ENCODE results near the gene ZCCHC7. TPM values are rescaled to one million over a fixed set of nuclear protein-coding genes. Genes with fewer than 3 reads are reported as not detected.
"Not testable (repeated sequence)": the region's sequence is repeated elsewhere in the genome, so short reads cannot be mapped to it uniquely, and the experiment has no call there.

The ZCCHC7 gene
- total and polyA plus RNA-seq, 7 experiments from 2014 or later, result 26.1 to 47.1 (median 40.3) TPM

DNA sequence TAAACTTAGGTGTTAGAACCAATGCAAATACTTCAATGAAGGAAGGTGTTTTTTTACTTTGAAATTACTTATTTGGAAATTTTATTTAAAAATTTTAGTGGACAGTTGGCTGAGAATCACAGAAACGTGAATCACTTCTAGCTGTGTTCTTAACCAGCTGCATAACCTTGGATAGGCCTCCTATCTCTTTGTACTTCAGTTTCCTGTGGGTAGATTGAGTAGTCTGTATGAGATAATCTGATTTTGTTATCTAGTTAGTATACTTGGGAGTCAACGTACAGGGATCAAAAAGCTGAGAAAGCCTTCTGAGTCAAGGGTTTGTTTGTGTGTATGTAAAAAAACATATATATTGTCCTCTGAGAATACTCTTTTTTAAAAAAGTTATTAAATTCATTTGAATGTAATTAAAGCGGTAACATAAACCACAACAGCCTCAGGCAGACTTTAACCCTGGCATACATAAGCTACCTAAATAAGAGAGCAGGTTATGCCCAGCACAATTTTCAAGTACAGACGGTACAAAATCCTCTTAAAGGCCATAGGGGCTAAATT lies 38.1 kb upstream of the ZCCHC7 start:
- DNase-seq (peak in 4 of 9 donors; percentile 4 to 17 (median 8)), ATAC-seq (no peak)
- H3K4me3 ChIP-seq (ENCODE audit: low read length), result no peak overlapping the region
- Mint-ChIP-seq H3K36me3 (peaks cover 5 to 39% (median 21%) of the 10 kb centered on the region in 5 donors), H3K4me3 (peak overlapping the region in 8 of 10 donors; percentile 3 to 97 (median 92)), H3K9me3 (peaks cover 0 to 5% (median 0%) of the 10 kb centered on the region in 11 donors), H3K27ac (peak overlapping the region in 6 of 9 donors; percentile 16 to 76 (median 52)), H3K27me3 (peaks cover 0 to 4% (median 0%) of the 10 kb centered on the region in 5 donors), H3K4me1 (peaks cover 42 to 77% (median 57%) of the 10 kb centered on the region in 7 donors)
- intact Hi-C loops (cut with micrococcal nuclease), result loop anchor here in 1 of 2 donors (5.0 to 10.0 kb wide), 2 partner anchors 215 to 383 kb away; partner anchors contain the start of gene ZBTB5
- no peaks in the 10 kb centered on the region for H3K9me3 ChIP-seq (ENCODE audit: control insufficient read depth in 2 of 3, low read length in 3 of 3)
- H3K4me1 ChIP-seq (ENCODE audit: control insufficient read depth in 2 of 2, insufficient read depth in 2 of 2, low read length in 2 of 2), result peaks cover 14 to 15% of the 10 kb centered on the region in 2 donors
- H3K27me3 ChIP-seq (ENCODE audit: control insufficient read depth in 2 of 2, insufficient read depth in 2 of 2, low read length in 2 of 2), result no peaks in the 10 kb centered on the region
- ChIA-PET CTCF (no interaction called here), POLR2A (interaction anchor here (6.1 kb wide), 1 partner anchor 37 kb away, joined by 68 read pairs; the partner anchor contains the start of gene ZCCHC7)
- H3K27ac ChIP-seq (ENCODE audit: low read depth, low read length), result no peak overlapping the region
- H3K36me3 ChIP-seq (ENCODE audit: control insufficient read depth in 2 of 3, insufficient read depth in 3 of 3, low read length in 3 of 3), result peaks cover 0 to 15% (median 0%) of the 10 kb centered on the region in 3 experiments

DNA sequence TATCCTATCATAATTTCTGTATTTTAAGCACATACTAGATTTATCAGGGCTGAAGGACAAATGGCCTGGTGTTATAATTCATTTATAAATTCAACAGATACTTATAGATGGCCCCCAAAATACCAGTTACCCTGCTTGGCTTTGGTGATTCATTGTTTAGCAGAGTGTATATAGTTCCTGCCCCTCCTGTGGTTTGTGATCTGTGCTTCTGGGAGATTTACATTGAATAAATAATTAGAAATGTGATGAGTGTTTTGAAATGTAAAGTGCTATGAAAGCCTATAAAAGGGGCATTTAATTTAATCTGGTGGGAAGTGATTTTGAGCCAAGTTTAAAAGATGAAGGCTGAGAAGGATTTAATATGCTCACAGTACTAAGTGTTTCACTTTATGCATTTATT lies 36.7 kb upstream of the ZCCHC7 start:
- no peaks in the 10 kb centered on the region for H3K27me3 ChIP-seq (ENCODE audit: control insufficient read depth in 2 of 2, insufficient read depth in 2 of 2, low read length in 2 of 2)
- POLR2A ChIA-PET, result interaction anchor here (6.1 kb wide), 1 partner anchor 36 kb away, joined by 68 read pairs; the partner anchor contains the start of gene ZCCHC7

GRCh38 chr9:37085233-37085632 lies 35.1 kb upstream of the ZCCHC7 start:
- Mint-ChIP-seq H3K27ac (peak overlapping the region in 4 of 9 donors; percentile 7 to 44 (median 31)), H3K4me1 (peaks cover 40 to 83% (median 70%) of the 10 kb centered on the region in 7 donors), H3K36me3 (peaks cover 11 to 54% (median 34%) of the 10 kb centered on the region in 5 donors), H3K9me3 (peaks cover 0 to 4% (median 0%) of the 10 kb centered on the region in 11 donors), H3K4me3 (peak overlapping the region in 2 of 10 donors; percentile 6 to 12), H3K27me3 (no peaks in the 10 kb centered on the region)
- Histone ChIP-seq H3K27ac (ENCODE audit: low read depth, low read length) (no peak overlapping the region), H3K27me3 (ENCODE audit: control insufficient read depth in 2 of 2, insufficient read depth in 2 of 2, low read length in 2 of 2) (no peaks in the 10 kb centered on the region), H3K36me3 (ENCODE audit: control insufficient read depth in 2 of 3, insufficient read depth in 3 of 3, low read length in 3 of 3) (peaks cover 0 to 19% (median 3%) of the 10 kb centered on the region in 3 experiments), H3K4me3 (ENCODE audit: low read length) (no peak overlapping the region), H3K4me1 (ENCODE audit: control insufficient read depth in 2 of 2, insufficient read depth in 2 of 2, low read length in 2 of 2) (peaks cover 14 to 15% of the 10 kb centered on the region in 2 donors), H3K9me3 (ENCODE audit: control insufficient read depth in 2 of 3, low read length in 3 of 3) (no peaks in the 10 kb centered on the region)
- ATAC-seq (no peak), DNase-seq (no peak)
- intact Hi-C loops (cut with micrococcal nuclease), result loop anchor here in 1 of 2 donors (10.0 kb wide), 1 partner anchor 380 kb away; the partner anchor contains the start of gene ZBTB5
- ChIA-PET CTCF (no interaction called here), POLR2A (interaction anchor here (0.7 kb wide), 1 partner anchor 34 kb away, joined by 3 read pairs; no protein-coding TSS in a partner anchor)

More for the DNA sequence above, 36.7 kb upstream of the ZCCHC7 start:
- no peak overlapping the region for H3K27ac Mint-ChIP-seq
- H3K4me3 Mint-ChIP-seq, result peak overlapping the region in 4 of 10 donors; percentile 12 to 42 (median 28)
- no peaks in the 10 kb centered on the region for H3K27me3 Mint-ChIP-seq
- H3K4me3 ChIP-seq (ENCODE audit: low read length), result no peak overlapping the region
- H3K9me3 Mint-ChIP-seq, result peaks cover 0 to 5% (median 0%) of the 10 kb centered on the region in 11 donors
- ATAC-seq (no peak), DNase-seq (no peak)
- intact Hi-C loops (cut with micrococcal nuclease), result loop anchor here in 1 of 2 donors (5.0 to 10.0 kb wide), 2 partner anchors 214 to 381 kb away; partner anchors contain the start of gene ZBTB5
- H3K36me3 Mint-ChIP-seq, result peaks cover 6 to 50% (median 29%) of the 10 kb centered on the region in 5 donors
- no peaks in the 10 kb centered on the region for H3K9me3 ChIP-seq (ENCODE audit: control insufficient read depth in 2 of 3, low read length in 3 of 3)
- CTCF ChIA-PET, result no interaction called here
- H3K4me1 Mint-ChIP-seq, result peaks cover 42 to 85% (median 62%) of the 10 kb centered on the region in 7 donors
- peaks cover 14 to 15% of the 10 kb centered on the region in 2 donors for H3K4me1 ChIP-seq (ENCODE audit: control insufficient read depth in 2 of 2, insufficient read depth in 2 of 2, low read length in 2 of 2)
- H3K27ac ChIP-seq (ENCODE audit: low read depth, low read length), result no peak overlapping the region
- peaks cover 0 to 24% (median 3%) of the 10 kb centered on the region in 3 experiments for H3K36me3 ChIP-seq (ENCODE audit: control insufficient read depth in 2 of 3, insufficient read depth in 3 of 3, low read length in 3 of 3)

- H3K4me1 ChIP-seq (ENCODE audit: control insufficient read depth in 2 of 2, insufficient read depth in 2 of 2, low read length in 2 of 2); H3K27me3 Mint-ChIP-seq; H3K27ac Mint-ChIP-seq; H3K9me3 Mint-ChIP-seq; CTCF ChIA-PET; ATAC-seq; H3K36me3 ChIP-seq (ENCODE audit: control insufficient read depth in 2 of 3, insufficient read depth in 3 of 3, low read length in 3 of 3); H3K27me3 ChIP-seq (ENCODE audit: control insufficient read depth in 2 of 2, insufficient read depth in 2 of 2, low read length in 2 of 2); intact Hi-C loops (cut with micrococcal nuclease); POLR2A ChIA-PET; H3K4me3 ChIP-seq (ENCODE audit: low read length); H3K27ac ChIP-seq (ENCODE audit: low read depth, low read length); H3K4me3 Mint-ChIP-seq; DNase-seq; H3K9me3 ChIP-seq (ENCODE audit: control insufficient read depth in 2 of 3, low read length in 3 of 3): not testable (repeated sequence)
- H3K36me3 Mint-ChIP-seq, result peaks cover 6 to 17% (median 12%) of the 10 kb centered on the region in 5 donors
- H3K4me1 Mint-ChIP-seq, result peaks cover 3 to 16% (median 10%) of the 10 kb centered on the region in 7 donors
Measured at GRCh38 chr9:37092714-37093295, 27.6 kb upstream of the ZCCHC7 start.

DNA sequence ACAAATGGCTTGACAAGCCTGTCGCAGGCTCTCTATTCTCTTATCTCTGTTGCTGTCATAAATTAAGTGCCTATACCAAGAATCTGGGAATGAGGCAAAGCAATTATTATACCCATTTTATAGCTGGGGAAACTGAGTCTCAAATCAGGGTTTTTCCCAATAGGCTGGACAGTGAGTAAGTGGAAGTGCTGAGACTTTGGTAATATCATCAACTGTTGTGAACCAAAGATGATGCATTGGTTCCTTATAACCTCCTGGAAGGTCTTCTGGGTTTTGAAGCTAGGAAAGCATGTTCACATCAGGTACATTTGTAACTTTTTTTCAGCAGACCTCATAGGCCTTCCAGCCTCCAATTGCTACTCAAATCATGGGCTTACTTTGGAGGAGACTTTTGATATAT lies 25.6 kb upstream of the ZCCHC7 start:
- peaks cover 0 to 7% (median 2%) of the 10 kb centered on the region in 5 donors for H3K36me3 Mint-ChIP-seq
- H3K27me3 ChIP-seq (ENCODE audit: control insufficient read depth in 2 of 2, insufficient read depth in 2 of 2, low read length in 2 of 2), result no peaks in the 10 kb centered on the region
- DNase-seq, result no peak
- no peak overlapping the region for H3K4me3 ChIP-seq (ENCODE audit: low read length)
- no peaks in the 10 kb centered on the region for H3K9me3 Mint-ChIP-seq
- no peaks in the 10 kb centered on the region for H3K36me3 ChIP-seq (ENCODE audit: control insufficient read depth in 2 of 3, insufficient read depth in 3 of 3, low read length in 3 of 3)
- intact Hi-C loops (cut with micrococcal nuclease), result no loop called here
- H3K4me3 Mint-ChIP-seq, result no peak overlapping the region
- no peaks in the 10 kb centered on the region for H3K9me3 ChIP-seq (ENCODE audit: control insufficient read depth in 2 of 3, low read length in 3 of 3)
- H3K27ac ChIP-seq (ENCODE audit: low read depth, low read length), result no peak overlapping the region
- H3K27ac Mint-ChIP-seq, result no peak overlapping the region
- H3K4me1 ChIP-seq (ENCODE audit: control insufficient read depth in 2 of 2, insufficient read depth in 2 of 2, low read length in 2 of 2), result no peaks in the 10 kb centered on the region
- POLR2A ChIA-PET, result no interaction called here
- ATAC-seq, result no peak
- peaks cover 0 to 4% (median 0%) of the 10 kb centered on the region in 5 donors for H3K27me3 Mint-ChIP-seq
- H3K4me1 Mint-ChIP-seq, result peaks cover 0 to 5% (median 4%) of the 10 kb centered on the region in 7 donors
- CTCF ChIA-PET, result no interaction called here

DNA sequence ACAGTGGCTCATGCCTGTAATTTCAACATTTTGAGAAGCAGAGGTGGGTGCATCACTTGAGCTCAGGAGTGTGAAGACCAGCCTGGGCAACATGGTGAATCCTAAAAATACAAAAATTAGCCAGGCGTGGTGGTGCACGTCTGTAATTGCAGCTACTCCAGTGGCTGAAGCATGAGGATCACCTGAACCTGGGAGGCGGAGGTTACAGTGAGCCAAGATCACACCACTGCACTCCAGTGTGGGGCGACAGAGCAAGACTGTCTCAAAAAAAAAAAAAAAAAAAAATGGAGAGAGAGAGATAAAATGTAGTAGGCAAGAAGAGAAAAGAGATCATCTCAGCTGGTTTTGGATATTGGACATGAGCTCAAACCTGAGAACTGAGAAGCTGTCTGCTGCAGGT lies 23.7 kb upstream of the ZCCHC7 start:
- Histone ChIP-seq H3K4me3 (ENCODE audit: low read length) (no peak overlapping the region), H3K27me3 (ENCODE audit: control insufficient read depth in 2 of 2, insufficient read depth in 2 of 2, low read length in 2 of 2) (no peaks in the 10 kb centered on the region), H3K36me3 (ENCODE audit: control insufficient read depth in 2 of 3, insufficient read depth in 3 of 3, low read length in 3 of 3) (no peaks in the 10 kb centered on the region), H3K9me3 (ENCODE audit: control insufficient read depth in 2 of 3, low read length in 3 of 3) (no peaks in the 10 kb centered on the region), H3K4me1 (ENCODE audit: control insufficient read depth in 2 of 2, insufficient read depth in 2 of 2, low read length in 2 of 2) (no peaks in the 10 kb centered on the region), H3K27ac (ENCODE audit: low read depth, low read length) (no peak overlapping the region)
- Mint-ChIP-seq H3K4me1 (peaks cover 0 to 2% (median 0%) of the 10 kb centered on the region in 7 donors), H3K27ac (no peak overlapping the region), H3K36me3 (peaks cover 0 to 7% (median 0%) of the 10 kb centered on the region in 5 donors), H3K27me3 (peaks cover 0 to 4% (median 0%) of the 10 kb centered on the region in 5 donors), H3K9me3 (no peaks in the 10 kb centered on the region), H3K4me3 (no peak overlapping the region)
- ChIA-PET POLR2A (no interaction called here), CTCF (no interaction called here)
- ATAC-seq (no peak), DNase-seq (no peak)
- intact Hi-C loops (cut with micrococcal nuclease), result no loop called here
